GM23338 (cell line): ENCODE data around the gene PIWIL4. TPM values are rescaled to one million over a fixed set of nuclear protein-coding genes. Genes with fewer than 3 reads are reported as not detected.

Experiments used
- ATAC-seq: fragments of 200-7000 bp; cut with Tn5 transposase; 3 replicates; pipeline ENCODE4 v1.9.1; 2020
- DNase-seq: peaks from one replicate; pipeline ENCODE4 v3.0.0-alpha.2; 2015; ENCODE audit warnings: low spot score
- H2AFZ ChIP-seq: fragments of 200-600 bp; sonication (generic); 2 replicates; pipeline ENCODE4 v1.8.0; 2016; ENCODE audit warnings: antibody characterized with exemption, mild to moderate bottlenecking, moderate library complexity
- H3F3A ChIP-seq: fragments of 200-600 bp; sonication (generic); replicated peaks from 2 replicates; pipeline ENCODE4 v1.8.0; 2017; ENCODE audit warnings: antibody characterized with exemption, mixed run types, low read depth
- H3K27ac ChIP-seq: fragments of 200-600 bp; sonication (generic); 2 replicates; pipeline ENCODE4 v1.6.1; 2016; ENCODE audit warnings: low read depth
- H3K27me3 ChIP-seq: fragments of 200-600 bp; sonication (generic); 2 replicates; pipeline ENCODE4 v1.8.0; 2016; ENCODE audit warnings: mild to moderate bottlenecking, mixed run types, moderate library complexity; ENCODE audit not compliant: insufficient read depth
- H3K36me3 ChIP-seq: fragments of 200-600 bp; sonication (generic); 2 replicates; pipeline ENCODE4 v1.8.0; 2016; ENCODE audit warnings: mild to moderate bottlenecking; ENCODE audit not compliant: insufficient read depth
- H3K4me1 ChIP-seq: fragments of 200-600 bp; sonication (generic); 2 replicates; pipeline ENCODE4 v1.8.0; 2016; ENCODE audit warnings: mild to moderate bottlenecking, moderate library complexity; ENCODE audit not compliant: insufficient read depth
- H3K4me2 ChIP-seq: fragments of 200-600 bp; sonication (generic); 2 replicates; pipeline ENCODE4 v1.7.1; 2017; ENCODE audit warnings: mixed run types
- H3K4me3 ChIP-seq: fragments of 200-600 bp; sonication (generic); 2 replicates; pipeline ENCODE4 v1.6.1; 2016; ENCODE audit warnings: mixed run types
- H3K79me2 ChIP-seq: fragments of 200-600 bp; sonication (generic); replicated peaks from 2 replicates; pipeline ENCODE4 v1.8.0; 2017; ENCODE audit warnings: mild to moderate bottlenecking; ENCODE audit not compliant: insufficient read depth
- H3K9me2 ChIP-seq: fragments of 200-600 bp; sonication (generic); 2 replicates; pipeline ENCODE4 v1.8.0; 2017; ENCODE audit not compliant: insufficient read depth
- H4K20me1 ChIP-seq: fragments of 200-600 bp; sonication (generic); replicated peaks from 2 replicates; pipeline ENCODE4 v1.8.0; 2017; ENCODE audit warnings: mild to moderate bottlenecking; ENCODE audit not compliant: insufficient read depth
- H3K27ac Mint-ChIP-seq: 2 replicates; pipeline ENCODE4 v1.8.0; 2020; ENCODE audit warnings: inconsistent platforms, mild to moderate bottlenecking, moderate library complexity, mixed read lengths
- H3K27me3 Mint-ChIP-seq: 3 replicates; pipeline ENCODE4 v1.8.0; 2022; ENCODE audit warnings: low read depth, mild to moderate bottlenecking, moderate library complexity, mixed read lengths, inconsistent platforms; ENCODE audit not compliant: insufficient read depth, poor library complexity
- H3K36me3 Mint-ChIP-seq: 3 replicates; pipeline ENCODE4 v1.8.0; 2021; ENCODE audit warnings: low read depth, mild to moderate bottlenecking, inconsistent platforms, moderate library complexity, mixed read lengths
- H3K4me1 Mint-ChIP-seq: 3 replicates; pipeline ENCODE4 v1.8.0; 2020; ENCODE audit warnings: mild to moderate bottlenecking, inconsistent platforms, mixed read lengths
- H3K4me3 Mint-ChIP-seq: 3 replicates; pipeline ENCODE4 v1.8.0; 2021; ENCODE audit warnings: moderate library complexity, mild to moderate bottlenecking, inconsistent platforms, mixed read lengths
- H3K9me3 Mint-ChIP-seq: 3 replicates; pipeline ENCODE4 v1.8.0; 2020; ENCODE audit warnings: moderate library complexity, mild to moderate bottlenecking, inconsistent platforms, mixed read lengths
- CREB1 ChIP-seq: fragments of 250-450 bp; sonication (Bioruptor Pico); IDR thresholded peaks from 2 replicates; pipeline ENCODE4 v1.5.0; 2020; ENCODE audit warnings: low read depth, mild to moderate bottlenecking, moderate library complexity
- EZH2 ChIP-seq: fragments of 200-600 bp; sonication (generic); IDR thresholded peaks from one replicate; pipeline ENCODE4 v1.8.0; 2017; ENCODE audit warnings: antibody characterized with exemption, mild to moderate bottlenecking, low read depth; ENCODE audit not compliant: unreplicated experiment
- EZH2phosphoT487 ChIP-seq: fragments of 200-600 bp; sonication (generic); IDR thresholded peaks from one replicate; pipeline ENCODE4 v1.8.1; 2018; ENCODE audit warnings: antibody characterized with exemption; ENCODE audit not compliant: unreplicated experiment
- JUNB ChIP-seq: IDR thresholded peaks from one replicate; pipeline ENCODE4 v1.6.1; 2016; ENCODE audit warnings: antibody characterized with exemption; ENCODE audit not compliant: unreplicated experiment
- NANOG ChIP-seq: IDR thresholded peaks from 2 replicates; pipeline ENCODE4 v1.6.1; 2016; ENCODE audit warnings: antibody characterized with exemption, borderline replicate concordance
- POLR2AphosphoS5 ChIP-seq: IDR thresholded peaks from 2 replicates; pipeline ENCODE4 v1.6.1; 2016; ENCODE audit warnings: antibody characterized with exemption, low read depth
- STAT1 ChIP-seq: IDR thresholded peaks from one replicate; pipeline ENCODE4 v1.6.1; 2016; ENCODE audit warnings: antibody characterized with exemption; ENCODE audit not compliant: unreplicated experiment
- ZNF114 ChIP-seq: fragments of 250-450 bp; sonication (Bioruptor Pico); IDR thresholded peaks from 2 replicates; pipeline ENCODE4 v1.5.0; 2020; ENCODE audit warnings: mild to moderate bottlenecking, moderate library complexity
- ZNF331 ChIP-seq: fragments of 250-450 bp; sonication (Bioruptor Pico); IDR thresholded peaks from 2 replicates; pipeline ENCODE4 v1.5.0; 2020; ENCODE audit warnings: low read depth, mild to moderate bottlenecking, moderate library complexity
- polyA plus RNA-seq: library from polyadenylated mRNA; unstranded; fragments of >200 nt; fragmentation: Nextera tagmentation; extraction: Ambion mirVana; gene quantifications from 2 replicates; pipeline ENCODE4 v1.2.1, GENCODE V29; 2016
- total RNA-seq: library from RNA; depleted of rRNA; stranded (reverse); fragments of >200 nt; shearing (Covaris generic); gene quantifications from 2 replicates; pipeline ENCODE4 v1.2.3, GENCODE V29; 2014
- TF ChIP-seq, protein P1 (sequence below): IDR thresholded peaks from one replicate; pipeline ENCODE4 v1.6.1; 2018; ENCODE audit warnings: antibody characterized with exemption; ENCODE audit not compliant: unreplicated experiment
- TF ChIP-seq, protein P2 (sequence below): IDR thresholded peaks from 2 replicates; pipeline ENCODE4 v1.6.1; 2016; ENCODE audit warnings: antibody characterized with exemption

Gene PIWIL4
- total and polyA plus RNA-seq, 2 experiments from 2014 or later: 0.23 to 0.66 TPM

DNA sequence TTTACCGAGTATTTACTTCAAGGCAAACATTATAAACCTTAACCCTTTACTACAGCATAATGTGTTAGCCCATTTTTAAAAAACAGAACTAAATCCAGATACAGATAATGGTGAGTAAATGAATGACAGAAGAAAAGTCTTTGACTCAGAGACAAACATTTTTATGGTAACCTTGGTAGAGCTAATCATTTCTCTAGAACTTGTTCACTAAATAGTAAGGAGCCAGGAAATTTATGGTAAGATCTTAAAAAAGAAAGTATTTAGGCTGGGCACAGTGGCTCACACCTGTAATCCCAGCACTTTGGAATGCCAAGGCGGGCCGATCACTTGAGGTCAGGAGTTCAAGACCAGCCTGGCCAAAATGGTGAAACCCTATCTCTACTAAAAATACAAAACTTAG, 35.0 kb upstream of the PIWIL4 start:
- no peak for ATAC-seq
- Histone ChIP-seq H3K4me1 (no peaks in the 10 kb centered on the region), H3F3A (no peaks in the 10 kb centered on the region), H4K20me1 (no peaks in the 10 kb centered on the region), H3K9me2 (no peaks in the 10 kb centered on the region), H3K4me3 (no peak overlapping the region), H2AFZ (no peak overlapping the region), H3K27ac (no peak overlapping the region), H3K4me2 (no peak overlapping the region), H3K36me3 (no peaks in the 10 kb centered on the region), H3K27me3 (no peaks in the 10 kb centered on the region; the same call in 1 of the 2 replicates), H3K79me2 (no peaks in the 10 kb centered on the region)
- Mint-ChIP-seq H3K36me3 (no peaks in the 10 kb centered on the region), H3K4me3 (no peak overlapping the region), H3K9me3 (no peaks in the 10 kb centered on the region), H3K27me3 (no peaks in the 10 kb centered on the region), H3K4me1 (no peaks in the 10 kb centered on the region), H3K27ac (no peak overlapping the region)
- no peak for DNase-seq
- TF ChIP-seq STAT1 (no peak), ZNF114 (CRISPR knock-in tag) (no peak), POLR2AphosphoS5 (no peak), EZH2 (no peak), NANOG (no peak)
- TF ChIP-seq, protein P1, sequence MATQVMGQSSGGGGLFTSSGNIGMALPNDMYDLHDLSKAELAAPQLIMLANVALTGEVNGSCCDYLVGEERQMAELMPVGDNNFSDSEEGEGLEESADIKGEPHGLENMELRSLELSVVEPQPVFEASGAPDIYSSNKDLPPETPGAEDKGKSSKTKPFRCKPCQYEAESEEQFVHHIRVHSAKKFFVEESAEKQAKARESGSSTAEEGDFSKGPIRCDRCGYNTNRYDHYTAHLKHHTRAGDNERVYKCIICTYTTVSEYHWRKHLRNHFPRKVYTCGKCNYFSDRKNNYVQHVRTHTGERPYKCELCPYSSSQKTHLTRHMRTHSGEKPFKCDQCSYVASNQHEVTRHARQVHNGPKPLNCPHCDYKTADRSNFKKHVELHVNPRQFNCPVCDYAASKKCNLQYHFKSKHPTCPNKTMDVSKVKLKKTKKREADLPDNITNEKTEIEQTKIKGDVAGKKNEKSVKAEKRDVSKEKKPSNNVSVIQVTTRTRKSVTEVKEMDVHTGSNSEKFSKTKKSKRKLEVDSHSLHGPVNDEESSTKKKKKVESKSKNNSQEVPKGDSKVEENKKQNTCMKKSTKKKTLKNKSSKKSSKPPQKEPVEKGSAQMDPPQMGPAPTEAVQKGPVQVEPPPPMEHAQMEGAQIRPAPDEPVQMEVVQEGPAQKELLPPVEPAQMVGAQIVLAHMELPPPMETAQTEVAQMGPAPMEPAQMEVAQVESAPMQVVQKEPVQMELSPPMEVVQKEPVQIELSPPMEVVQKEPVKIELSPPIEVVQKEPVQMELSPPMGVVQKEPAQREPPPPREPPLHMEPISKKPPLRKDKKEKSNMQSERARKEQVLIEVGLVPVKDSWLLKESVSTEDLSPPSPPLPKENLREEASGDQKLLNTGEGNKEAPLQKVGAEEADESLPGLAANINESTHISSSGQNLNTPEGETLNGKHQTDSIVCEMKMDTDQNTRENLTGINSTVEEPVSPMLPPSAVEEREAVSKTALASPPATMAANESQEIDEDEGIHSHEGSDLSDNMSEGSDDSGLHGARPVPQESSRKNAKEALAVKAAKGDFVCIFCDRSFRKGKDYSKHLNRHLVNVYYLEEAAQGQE: no peak
- TF ChIP-seq, protein P2, sequence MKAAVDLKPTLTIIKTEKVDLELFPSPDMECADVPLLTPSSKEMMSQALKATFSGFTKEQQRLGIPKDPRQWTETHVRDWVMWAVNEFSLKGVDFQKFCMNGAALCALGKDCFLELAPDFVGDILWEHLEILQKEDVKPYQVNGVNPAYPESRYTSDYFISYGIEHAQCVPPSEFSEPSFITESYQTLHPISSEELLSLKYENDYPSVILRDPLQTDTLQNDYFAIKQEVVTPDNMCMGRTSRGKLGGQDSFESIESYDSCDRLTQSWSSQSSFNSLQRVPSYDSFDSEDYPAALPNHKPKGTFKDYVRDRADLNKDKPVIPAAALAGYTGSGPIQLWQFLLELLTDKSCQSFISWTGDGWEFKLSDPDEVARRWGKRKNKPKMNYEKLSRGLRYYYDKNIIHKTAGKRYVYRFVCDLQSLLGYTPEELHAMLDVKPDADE: no peak

DNA sequence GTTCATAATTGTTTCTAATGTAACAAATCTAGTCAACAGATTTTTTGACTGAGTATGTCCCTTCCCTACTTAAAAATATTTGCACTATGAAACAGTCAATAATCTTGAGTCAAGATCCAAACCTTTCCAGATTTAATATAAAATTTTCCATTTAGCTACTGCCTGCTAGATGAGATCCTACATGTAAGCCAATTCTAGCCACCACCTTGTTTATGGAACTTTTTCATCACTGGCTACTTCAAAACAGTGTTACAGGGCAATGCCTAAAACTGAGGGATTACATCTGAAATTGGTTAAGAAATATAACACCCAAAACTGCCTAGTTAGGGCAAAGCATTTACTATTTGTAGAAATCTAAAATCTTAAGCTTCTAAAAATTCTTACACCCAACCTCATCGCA, 34.0 kb upstream of the PIWIL4 start:
- H3K27ac Mint-ChIP-seq: no peak overlapping the region
- H3K4me2 ChIP-seq: no peak overlapping the region
- H3K79me2 ChIP-seq: no peaks in the 10 kb centered on the region
- no peak for ATAC-seq
- H3K9me2 ChIP-seq: no peaks in the 10 kb centered on the region
- H4K20me1 ChIP-seq: no peaks in the 10 kb centered on the region
- H3K27me3 Mint-ChIP-seq: no peaks in the 10 kb centered on the region
- H3K27me3 ChIP-seq: no peaks in the 10 kb centered on the region
- no peaks in the 10 kb centered on the region for H3K9me3 Mint-ChIP-seq
- no peak overlapping the region for H3K4me3 ChIP-seq
- H3K4me1 Mint-ChIP-seq: no peaks in the 10 kb centered on the region
- H3K36me3 ChIP-seq: no peaks in the 10 kb centered on the region
- H3K4me1 ChIP-seq: no peaks in the 10 kb centered on the region
- no peaks in the 10 kb centered on the region for H3F3A ChIP-seq
- H3K27ac ChIP-seq: no peak overlapping the region
- H3K36me3 Mint-ChIP-seq: no peaks in the 10 kb centered on the region
- no peak for DNase-seq
- 0 out of 2 replicates have a peak overlapping the region, but pooled peaks have one; percentile 9 for H2AFZ ChIP-seq
- no peak overlapping the region for H3K4me3 Mint-ChIP-seq
- TF ChIP-seq EZH2phosphoT487: no peak
- no peak for TF ChIP-seq JUNB
- TF ChIP-seq, protein P2: no peak
- no peak for TF ChIP-seq ZNF114 (CRISPR knock-in tag)
- no peak for TF ChIP-seq EZH2
- TF ChIP-seq CREB1 (CRISPR knock-in tag): no peak
- TF ChIP-seq POLR2AphosphoS5: no peak
- TF ChIP-seq STAT1: no peak
- no peak for TF ChIP-seq ZNF331 (CRISPR knock-in tag)
